Dermis microvascular lymphatic vessel endothelial cell (primary cell): ENCODE results near the gene WDR1. TPM values are rescaled to one million over a fixed set of nuclear protein-coding genes. Genes with fewer than 3 reads are reported as not detected.

ENCODE experiments used
- DNase-seq, 2 donors: peaks; one replicate each; pipeline versions ENCODE4 v3.0.0 to v3.0.0-alpha.2; 2010; ENCODE audit warnings: low read depth in 2 of 2
- total RNA-seq: library from RNA; depleted of rRNA; stranded (reverse); fragments of >200 nt; gene quantifications from 2 replicates; pipeline ENCODE4 v1.2.1, GENCODE V29; 2014

WDR1 gene
- total RNA-seq, 1 donor from 2014 or later: 333 TPM

DNA sequence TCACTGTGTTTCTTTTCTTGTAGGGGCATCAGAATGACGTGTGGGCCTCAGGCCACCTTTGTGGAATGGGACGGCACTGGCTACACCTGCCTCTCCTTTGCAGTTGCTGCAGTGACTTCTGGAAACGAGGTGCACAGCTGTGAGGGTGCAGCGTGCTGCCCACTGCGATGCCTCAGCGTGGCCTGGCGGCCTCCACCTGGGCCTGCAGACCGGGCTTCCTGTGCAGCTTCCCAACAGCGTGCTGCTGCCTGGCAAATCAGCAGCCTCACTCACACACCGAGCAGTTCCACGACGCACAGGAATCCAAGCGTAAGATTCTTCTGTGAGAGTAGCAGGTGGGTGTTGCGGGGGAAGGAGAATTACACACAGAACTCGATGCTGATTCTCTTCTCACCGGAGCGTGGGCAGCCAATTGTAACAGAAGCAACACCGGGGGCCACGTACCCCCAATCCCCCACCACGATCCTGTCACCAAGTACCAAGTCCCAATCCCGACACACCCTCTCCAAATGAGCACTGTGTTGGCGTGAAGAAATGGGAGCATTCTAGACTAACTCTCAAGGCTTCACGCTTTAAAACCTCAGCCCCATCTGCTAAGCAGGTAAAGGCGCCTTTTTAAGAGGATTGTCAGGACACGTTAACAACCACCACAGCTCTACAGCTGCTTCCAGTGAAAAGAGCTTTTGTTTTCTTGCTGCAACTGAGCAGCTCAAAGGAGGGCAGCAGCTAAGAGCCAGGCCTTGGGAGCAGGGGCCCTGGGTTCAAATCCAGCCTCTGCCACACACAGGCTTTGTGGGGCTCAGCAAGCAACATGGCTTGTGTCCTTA, 16.9 kb downstream of the WDR1 start:
- DNase-seq: no peak

DNA sequence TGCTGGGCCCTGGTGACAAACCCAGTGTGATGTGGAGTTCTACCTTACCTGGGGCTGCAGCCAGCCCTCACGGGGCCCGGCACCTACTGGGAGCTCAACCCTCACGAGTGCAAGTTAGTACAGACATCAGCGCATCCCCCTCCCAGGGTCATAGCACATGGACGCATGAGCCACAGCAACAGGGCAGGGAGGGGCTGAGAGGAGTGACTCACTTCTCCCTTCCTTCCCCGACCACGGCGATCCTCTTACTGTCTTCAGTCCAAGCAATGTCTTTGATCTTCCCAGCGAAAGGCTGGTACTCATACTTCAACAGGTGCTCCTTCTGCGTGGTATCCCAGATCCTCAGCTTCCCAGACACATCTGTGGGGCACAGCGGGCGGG, 17.8 kb downstream of the WDR1 start:
- DNase-seq: peak in 1 of 2 donors; percentile 76

GRCh38 chr4:10097906-10098779, 18.5 kb downstream of the WDR1 start:
- no peak for DNase-seq

DNA sequence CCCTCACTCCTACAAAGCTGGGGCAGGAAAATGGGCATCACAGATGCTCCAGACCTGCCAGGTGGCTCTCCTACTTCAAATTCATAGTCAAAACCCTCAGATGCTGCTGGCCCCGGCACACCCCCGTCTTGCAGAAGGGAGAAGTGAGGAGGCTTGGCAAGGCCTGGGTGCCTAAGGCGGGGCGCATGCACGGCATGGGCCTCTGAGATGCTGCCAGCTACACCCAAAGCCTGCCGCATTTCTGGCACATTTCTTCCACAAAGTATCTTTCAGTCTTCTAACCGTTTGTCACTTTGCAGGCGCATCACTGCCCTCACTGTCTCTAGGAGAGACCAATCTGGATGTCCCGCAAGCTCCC, 19.6 kb downstream of the WDR1 start:
- DNase-seq: no peak

- DNase-seq: peak in 1 of 2 donors; percentile 72
Measured at GRCh38 chr4:10096201-10096977, 20.2 kb downstream of the WDR1 start.

GRCh38 chr4:10095296-10095991, 21.2 kb downstream of the WDR1 start:
- peak in 1 of 2 donors; percentile 40 for DNase-seq

DNA sequence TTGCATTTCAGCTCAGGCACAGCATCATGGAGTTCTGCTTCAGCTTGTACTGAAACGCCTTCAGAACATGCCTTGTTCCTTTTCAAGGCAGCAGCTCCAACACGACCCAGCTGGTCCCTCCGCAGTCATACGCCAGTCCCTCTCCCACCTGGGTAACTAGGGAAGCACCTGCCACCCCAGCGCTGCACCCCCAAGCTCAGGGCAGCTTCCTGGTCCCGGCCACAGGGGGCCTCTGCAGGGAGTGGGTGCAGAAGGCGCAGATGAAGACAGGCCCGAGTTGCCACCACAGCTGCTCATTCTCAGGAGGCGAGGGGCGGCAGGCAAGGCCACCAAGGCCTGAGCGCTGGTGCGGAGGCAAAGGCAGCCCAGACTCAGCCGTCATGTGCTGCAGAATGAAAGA, 21.8 kb downstream of the WDR1 start:
- DNase-seq: no peak

DNA sequence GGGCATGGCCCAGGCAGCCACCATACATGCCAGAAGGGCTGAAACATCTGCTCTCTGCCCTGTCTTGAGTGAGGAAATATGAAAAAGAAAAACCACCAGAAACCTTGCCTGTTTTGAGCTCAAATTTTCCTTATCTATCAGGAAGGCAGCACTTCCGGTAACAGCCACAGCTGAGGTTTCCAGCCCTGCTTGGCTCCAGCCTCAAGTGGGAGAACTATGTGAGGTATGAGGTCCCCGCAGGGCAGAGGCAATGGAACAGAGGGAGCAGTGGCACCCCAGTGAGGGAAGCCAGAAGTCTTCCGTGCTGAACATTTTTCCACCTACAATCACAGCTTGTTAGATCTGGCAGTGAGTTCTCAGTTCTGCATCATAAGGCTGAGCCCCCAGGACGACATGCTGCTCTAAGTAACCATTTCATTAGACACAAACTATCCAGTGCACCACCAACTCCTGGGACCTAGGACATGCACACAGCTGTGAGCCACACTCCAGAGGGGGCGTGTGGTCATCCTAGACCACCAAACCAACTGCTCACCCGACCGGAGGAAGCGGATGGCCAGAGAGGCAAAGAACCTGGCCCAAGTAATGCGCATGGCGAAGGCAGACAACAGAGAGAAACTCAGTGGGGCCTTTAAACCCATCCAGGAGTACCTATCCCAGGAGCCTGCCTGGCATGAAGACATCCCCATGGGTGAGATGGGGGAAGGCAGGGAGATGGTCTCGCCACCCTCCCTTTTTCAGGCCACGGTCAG, 22.6 kb downstream of the WDR1 start:
- DNase-seq: peak in 1 of 2 donors; percentile 93

- DNase-seq: no peak
Measured at GRCh38 chr4:10093271-10093621, 23.4 kb downstream of the WDR1 start.

DNA sequence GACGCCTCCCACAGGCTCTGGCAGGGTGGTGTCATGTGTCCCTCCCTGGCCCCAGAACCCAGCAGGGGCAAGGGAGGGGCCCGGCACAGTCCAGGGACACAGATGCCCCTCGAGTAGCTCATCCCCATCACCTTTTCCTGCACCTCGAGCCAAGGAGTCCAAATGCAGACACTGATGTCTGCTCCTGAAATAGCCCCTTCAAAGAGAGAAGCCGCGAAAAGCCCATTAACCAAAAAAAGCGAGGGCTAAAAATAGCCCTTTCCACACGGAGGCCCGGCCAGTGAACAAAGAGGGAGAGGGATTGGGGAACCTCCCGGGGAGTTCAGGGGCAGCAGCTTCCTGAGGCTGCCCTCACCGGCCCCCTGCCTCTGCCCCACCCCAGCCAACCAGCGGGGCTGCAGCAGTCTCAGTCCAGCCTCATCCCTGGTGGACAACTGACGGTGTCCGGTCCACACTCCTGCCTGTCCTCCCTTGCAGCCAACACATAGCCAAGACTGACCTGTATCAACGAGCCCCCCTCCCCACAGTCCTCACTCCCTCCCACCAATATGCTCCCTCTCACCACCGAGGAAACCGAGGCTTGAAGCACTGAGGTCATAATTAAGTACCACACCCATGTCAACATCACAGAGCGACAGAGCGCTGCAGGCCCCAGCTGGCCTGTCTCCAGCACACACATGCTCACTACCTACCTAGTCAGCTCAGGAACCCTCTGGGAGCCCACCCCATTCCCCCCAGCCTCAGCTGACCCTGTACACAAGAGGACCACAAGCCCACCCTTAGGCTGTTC, 23.9 kb downstream of the WDR1 start:
- DNase-seq: peak in 1 of 2 donors; percentile 32

DNA sequence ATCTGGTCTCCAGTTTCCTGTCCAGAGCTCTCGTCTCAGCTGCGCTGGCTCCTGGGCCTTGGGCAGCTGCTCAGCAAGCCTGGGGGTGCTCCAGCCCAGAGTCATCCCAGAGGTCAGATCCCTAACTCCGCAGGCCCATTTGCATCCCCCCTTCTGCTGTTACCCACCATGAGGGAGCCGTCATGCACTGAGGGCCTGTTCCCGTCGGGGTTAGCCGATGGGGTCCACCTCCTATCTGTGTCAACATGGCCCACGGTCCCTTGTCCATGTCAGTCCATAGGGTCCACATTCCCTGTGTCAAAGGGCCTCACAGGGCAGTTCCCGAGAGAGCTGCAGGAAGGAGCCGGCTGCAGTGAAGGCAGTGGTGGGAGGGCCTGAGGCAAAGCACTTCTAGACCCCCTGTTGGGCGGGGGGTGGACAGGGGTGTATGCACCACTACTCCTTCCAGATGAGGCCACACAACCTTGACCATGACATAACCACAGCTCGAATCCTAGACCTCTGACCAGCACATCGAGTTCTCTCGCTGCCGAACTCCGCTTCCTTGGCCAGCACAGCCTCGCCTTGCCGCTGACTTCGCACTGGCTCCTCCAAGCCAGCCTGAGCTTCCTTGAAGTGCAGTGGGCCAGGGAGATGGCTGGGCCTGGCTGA, 24.9 kb downstream of the WDR1 start:
- DNase-seq: no peak

DNA sequence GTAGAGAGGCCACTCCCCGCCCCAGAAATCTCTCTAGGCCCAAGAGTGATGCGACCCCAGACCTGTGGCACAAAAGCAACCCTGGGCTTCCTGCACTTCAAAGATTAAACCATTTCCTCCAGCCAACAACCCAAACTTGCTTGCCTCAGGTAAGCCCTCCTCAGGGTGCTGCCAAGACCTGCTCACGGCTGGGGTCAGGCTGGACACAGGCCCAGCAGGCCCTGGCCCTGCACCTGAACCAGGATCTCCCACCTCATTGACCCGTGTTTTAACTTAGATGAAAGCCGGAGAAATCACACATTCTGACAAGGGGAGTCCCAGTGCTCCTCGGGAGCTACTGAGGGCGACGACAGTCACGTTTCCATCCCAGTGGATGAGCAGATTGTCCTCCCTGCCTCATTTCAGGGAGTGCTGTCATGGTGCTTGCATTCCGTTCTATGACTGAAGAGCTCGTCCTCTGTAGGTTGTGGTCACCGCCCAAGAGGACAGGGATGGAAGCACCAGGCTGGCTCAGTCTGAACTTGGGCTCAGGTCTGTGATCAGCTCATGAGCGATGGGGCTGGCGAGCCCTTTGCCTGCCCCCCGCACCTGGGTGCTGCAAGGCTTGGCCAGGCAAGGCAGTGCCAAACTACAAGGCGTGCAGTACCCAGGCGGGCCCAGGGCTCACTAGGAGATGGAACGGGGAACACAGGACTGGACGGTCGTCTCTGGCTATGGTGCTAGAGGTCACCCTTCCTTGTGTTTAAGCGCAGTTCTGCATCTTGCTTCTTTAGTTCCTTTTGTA, 25.9 kb downstream of the WDR1 start:
- no peak for DNase-seq

DNA sequence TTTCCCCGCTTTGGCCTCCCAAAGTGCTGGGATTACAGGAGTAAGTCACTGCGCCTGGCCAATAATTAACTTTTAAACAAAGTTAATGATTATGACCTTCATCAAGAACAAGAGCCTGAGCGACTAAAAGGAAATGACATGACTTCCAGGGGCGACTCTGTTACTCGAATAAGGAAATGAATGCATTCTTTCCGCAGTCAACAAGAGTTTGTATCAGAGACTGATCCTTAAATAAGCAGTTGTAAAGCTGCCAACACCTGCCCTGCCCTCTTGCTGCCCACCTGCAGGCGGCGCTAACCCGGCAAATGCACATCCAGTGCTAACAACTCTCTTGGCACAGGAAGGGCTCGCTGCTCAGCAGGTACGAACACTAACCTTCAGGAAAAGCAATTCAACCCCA, 27.3 kb downstream of the WDR1 start:
- peak; percentile 45 to 86 for DNase-seq

DNA sequence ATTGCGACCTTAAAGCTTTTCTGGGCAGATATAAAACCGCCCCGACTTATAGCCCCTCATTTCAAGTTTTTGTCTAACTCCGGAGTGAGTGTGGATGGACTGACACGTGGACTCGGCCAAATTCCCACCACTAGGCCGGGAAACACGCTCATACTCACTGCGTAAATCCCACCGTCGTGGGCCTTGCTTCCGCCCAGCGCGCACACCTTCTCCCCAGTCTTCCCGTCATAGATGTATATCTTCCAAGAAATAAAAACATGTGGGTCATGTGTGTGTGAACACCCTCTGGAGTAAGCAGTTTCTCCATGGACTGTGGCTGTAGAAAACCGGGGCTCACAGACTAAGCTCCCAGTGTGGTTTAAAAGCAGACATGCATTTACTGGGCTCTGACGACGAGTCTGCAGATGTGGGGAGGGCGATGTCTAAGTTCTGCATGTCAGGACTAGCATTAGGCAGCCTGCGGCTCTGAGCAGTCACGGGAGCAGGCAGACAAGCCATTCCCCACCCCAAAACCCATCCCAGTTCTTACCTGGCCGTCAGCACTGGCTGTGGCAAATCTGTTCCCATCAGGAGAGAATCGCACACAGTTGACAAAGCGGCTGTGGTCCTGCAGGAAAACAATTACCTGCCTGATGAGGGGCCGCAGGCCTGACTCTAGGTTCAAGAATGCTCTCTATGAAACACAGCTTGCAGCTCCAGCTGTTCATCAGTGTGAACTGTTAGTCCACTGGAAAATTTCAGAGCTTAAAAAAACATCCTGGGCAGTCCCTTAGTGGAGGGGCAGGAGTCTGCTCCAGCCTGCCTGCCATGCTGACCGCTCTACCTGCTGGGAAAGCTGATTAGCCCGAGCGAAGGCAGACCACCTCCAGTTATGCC, 28.2 kb downstream of the WDR1 start:
- DNase-seq: no peak

DNA sequence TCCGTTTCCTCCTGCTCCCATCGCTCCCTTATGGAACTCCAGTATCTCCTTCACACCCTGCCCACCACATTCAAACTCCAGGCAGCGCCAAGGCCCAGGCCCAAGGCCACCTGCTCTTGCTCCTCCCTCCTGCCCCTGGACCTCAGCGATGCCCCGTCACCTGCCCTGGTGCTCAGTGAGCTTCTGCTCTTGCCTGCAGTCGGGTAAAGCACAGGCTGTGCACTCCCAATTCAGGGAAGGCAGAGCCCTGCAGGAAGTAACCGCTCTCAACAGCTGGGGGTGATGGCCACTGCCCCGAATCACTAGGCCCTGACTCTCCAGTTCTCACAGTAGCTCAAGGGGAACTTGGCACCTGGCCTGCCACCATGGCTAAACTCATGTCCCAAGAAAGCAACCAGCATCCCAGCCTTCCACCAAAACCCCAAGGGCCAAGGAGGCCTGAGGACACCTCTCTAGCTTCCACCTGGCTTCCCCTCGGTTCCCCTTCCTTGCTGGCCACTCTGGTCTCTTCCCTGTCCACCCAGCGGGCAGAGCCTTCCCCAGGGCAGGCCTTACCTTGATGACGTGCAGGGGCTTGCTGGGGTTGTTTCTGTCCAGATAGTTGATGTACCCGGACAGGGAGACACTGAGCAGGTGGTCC, 29.3 kb downstream of the WDR1 start:
- DNase-seq: no peak

DNA sequence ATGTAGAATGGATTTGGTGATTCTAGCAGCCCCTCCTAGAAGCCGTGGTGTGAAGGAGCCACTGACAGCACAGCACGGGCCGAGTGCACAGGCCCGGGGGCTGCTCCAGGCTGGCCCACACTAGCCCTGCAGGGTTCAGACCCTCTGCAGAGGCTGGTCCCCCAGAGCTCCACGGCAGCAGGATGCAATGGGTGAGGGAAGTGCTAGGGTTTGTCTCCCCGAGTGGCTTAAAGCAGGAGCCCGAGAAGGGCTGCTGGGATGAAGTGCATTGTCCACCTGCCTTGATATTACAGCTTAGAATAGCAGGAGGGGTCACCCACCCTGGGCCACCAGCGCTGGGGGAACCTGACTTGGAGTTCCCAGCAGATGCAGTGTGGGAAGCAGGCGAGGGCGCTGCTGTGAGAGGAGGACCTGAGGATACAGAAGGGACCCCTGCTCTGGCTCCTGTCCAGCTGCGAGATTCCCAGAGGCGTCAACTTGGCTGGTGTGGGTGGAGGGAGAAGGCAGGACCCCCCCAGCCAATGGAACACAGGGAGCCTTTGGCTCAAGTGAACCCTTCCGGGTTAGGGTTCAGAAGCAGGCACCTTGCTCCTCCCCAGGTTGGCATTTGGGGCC, 30.0 kb downstream of the WDR1 start:
- no peak for DNase-seq
